CD4-positive, alpha-beta T cell treated with Interleukin-10 for 1 hour (primary cell): ENCODE measurements around the gene NGEF.
"Not testable (repeated sequence)": the region's sequence is repeated elsewhere in the genome, so short reads cannot be mapped to it uniquely, and the experiment has no call there.

Source experiments
- DNase-seq: peaks from one replicate; pipeline ENCODE4 v3.0.0-alpha.2; 2020

NGEF gene

DNA sequence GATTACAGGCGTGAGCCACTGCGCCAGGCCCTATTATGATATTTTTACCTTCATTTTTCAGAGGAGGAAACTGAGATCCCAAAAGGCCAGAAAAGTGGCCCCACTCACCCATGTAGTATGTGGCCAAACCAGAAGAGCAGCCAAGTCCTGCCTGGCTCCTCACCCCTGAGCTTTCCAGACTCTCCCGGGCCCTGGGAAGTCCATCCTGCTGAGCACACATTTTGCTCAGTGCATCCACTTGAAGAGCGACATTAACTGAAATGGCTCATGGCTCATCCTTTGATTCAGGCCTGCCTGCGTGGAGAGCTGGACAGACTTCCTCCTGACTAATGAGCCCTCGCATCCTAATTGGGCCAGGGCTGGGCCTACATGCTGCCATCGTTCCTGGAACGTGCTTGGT is 9.5 kb upstream of the NGEF start:
- DNase-seq, result no peak

- no peak for DNase-seq
These were observed 8.7 kb upstream of the NGEF start for GRCh38 chr2:233021771-233022170.

GRCh38 chr2:233020454-233020853 is 7.4 kb upstream of the NGEF start:
- no peak for DNase-seq

GRCh38 chr2:233019610-233020009 is 6.6 kb upstream of the NGEF start:
- DNase-seq, result not testable (repeated sequence)

- DNase-seq, result no peak
These were observed 4.9 kb upstream of the NGEF start for GRCh38 chr2:233017947-233018346.

- DNase-seq, result no peak
These were observed 2.1 kb upstream of the NGEF start for GRCh38 chr2:233015019-233015645.

DNA sequence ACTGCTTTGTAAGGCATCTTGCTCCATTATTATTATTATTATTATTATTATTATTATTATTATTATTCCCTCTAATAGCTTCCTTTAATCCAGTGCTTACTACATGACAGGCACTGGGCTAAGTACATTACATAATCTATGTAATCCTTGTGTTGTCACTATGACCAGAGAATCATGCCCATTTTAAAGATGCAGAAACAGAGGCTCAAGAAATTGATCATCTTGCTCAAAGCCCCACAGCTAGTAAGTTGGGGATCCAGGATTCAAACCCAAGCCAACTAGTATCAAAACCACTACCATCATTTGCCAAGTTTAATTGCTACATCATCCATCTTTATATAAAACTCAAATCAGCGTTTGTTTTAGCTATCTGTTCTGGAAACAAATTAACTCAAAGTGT is 594 bp upstream of the NGEF start:
- no peak for DNase-seq

- DNase-seq, result no peak
These were observed 620 bp downstream of the NGEF start for GRCh38 chr2:233012301-233012971.

- DNase-seq, result no peak
These were observed 1.3 kb downstream of the NGEF start for GRCh38 chr2:233011702-233012131.

GRCh38 chr2:233011268-233011650 is 1.8 kb downstream of the NGEF start:
- no peak for DNase-seq

GRCh38 chr2:233010569-233011267 is 2.3 kb downstream of the NGEF start:
- DNase-seq, result no peak

- DNase-seq, result no peak
These were observed 3.4 kb downstream of the NGEF start for GRCh38 chr2:233009661-233010060.

GRCh38 chr2:233007739-233008138 is 5.3 kb downstream of the NGEF start:
- DNase-seq, result no peak

DNA sequence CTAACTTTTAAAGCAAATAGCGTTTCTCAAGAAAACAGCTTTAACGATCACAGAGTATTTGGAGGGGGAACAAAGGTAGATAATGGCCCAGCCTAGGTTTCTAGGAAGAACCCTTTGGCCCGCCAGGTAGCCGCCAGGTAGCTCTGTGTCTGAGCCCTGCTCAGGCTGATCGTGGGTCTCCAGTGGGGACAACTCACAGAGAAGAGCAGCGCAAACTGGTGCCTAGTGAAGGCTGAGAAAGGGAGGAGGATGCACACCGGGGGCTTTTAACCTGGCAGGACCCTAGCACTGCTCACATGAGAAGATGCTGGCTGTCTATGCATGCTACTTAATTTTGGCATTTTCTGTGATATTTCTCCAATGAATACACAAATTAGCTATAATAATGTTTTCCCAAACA is 5.8 kb downstream of the NGEF start:
- DNase-seq, result no peak

GRCh38 chr2:233006648-233007047 is 6.4 kb downstream of the NGEF start:
- DNase-seq, result no peak

DNA sequence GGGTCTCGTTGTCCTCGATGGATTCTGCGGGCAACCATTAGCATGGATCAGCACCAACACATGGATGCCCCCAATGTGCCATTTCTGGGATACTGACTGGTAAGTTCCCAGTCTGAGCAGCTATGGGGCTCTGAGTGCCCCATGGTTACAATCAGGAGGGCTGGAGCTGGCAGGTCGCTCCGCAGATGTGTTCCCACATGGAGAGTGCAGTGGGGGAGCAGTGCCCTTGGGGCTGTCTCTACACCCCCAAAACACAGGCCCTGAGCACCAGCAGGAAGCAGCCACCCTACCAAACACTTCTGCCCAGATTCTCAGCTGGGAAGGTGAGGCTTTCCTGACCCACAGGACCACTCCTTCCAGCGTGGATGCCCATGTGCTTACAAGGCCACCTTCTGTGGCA is 8.0 kb downstream of the NGEF start:
- no peak for DNase-seq

DNA sequence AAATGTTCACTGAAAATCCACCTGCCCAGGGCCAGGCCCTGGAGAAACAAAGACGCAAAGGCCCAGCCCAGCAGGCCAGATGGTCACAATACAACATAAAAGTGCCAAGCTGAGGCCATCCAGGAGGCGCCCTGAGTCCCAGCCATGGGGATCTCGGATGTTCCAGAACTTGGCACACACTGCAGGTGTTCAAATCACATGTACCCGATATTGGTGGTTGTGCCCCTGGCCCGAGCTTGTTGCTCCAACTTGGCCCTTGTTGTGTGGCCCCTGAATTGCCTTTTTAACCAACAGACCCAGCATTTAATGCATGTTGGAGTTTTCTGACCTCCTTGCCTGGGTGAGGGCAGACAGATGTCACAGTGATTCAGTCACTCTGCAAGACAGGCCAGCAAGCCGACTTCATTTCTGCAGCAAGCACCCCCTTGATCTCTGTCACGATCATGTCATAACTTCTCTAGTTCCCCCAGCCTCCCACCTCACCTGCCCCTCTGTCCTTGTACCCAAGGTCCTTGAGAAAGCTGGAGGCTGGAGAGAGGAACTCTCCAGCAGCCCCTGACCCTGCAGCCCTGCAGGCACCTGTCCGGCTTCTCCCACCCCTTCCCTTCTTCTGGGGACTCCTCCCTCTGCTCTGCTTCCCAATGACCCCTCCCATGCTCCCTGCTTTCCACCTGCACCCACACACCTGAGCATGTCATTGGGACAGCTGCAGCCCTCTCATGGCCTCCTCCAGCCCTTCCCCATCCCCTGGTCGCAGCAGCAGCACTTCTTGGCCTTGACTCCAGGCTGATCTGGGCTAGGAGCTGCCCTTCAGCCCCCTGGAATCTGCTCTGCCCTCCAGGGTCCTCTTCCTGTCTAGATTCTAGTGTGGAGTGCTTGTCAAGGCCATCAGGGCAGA is 9.1 kb downstream of the NGEF start:
- DNase-seq, result no peak

DNA sequence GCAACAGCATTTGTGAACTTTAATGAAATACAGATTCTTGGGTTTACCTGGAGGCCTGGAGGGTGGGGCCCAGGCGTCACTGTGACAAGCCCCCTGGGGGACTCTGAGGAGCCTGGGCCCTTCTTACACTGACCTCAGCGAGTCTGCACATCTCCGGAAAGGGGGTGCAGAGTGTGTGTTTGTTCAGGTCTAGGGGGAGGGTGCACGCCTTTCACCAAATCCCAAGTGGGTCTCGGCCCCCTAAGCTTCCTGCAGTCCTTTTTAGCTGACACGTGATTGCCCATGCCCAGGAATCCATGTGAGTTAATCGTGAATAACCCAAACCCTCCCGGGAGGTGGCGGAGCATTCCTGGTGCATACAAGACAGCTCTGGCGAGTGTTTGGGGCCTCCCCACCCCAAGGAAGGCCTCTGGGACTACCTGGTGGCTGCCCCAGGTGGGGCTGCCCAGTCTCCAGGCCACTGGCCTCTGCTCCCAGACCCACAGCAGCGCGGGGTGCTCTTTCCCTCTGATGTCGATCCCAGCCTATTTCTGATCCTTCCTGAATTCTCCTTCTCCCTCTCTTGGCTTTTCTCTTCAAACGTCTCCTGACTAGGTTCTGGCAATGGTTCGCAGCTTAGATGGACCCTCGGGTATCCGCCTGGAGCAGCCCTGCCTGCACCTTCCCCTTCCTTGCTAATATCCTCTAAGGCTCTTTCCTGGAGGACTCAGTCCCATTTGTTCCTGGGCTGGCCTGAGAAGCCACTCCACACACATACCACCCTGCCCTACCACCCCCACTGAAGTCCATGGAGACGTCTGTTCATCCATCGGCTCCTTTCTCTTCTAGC is 10.0 kb downstream of the NGEF start:
- DNase-seq, result no peak

DNA sequence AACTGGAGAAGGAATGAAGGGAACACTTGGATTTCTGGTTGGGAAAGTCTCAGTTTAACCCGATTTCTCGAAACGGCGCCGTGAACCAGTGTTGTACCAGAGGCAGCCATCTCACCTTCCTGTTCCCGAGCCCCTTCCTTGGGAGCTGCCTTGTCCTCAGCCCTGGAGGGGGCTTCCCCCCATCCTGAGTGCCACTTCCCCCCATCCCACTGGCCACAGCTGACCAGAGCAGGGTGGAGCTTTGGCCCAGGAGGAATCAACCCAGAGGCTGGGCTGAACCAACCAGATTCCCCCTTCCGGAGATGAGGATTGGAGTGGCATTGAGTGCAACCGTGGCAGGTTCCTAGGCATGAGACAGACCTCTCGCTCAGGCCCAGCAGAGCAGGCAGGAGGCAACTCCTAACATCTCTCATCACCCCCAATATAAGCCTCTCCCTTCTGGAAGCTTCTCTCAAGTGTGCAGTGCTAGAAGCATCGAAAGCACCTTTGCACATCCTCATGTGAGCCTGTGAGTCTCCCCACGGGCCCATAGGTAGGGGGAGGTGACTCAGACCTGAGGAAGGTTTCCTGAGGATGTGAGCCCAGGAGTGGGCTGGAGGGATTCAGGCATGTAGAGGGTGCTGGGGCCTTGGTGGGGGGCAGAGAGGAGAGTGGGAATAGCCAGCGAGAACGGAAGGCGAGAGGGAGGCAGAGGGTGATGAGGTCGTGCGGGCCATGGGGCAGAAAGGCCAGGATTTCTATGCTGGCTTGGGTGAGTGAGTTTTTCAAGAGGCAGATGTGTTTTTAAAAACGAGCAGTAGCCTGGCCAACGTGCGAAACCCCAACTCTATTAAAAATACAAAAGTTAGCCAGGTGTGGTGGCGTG is 11.9 kb downstream of the NGEF start:
- no peak for DNase-seq

DNA sequence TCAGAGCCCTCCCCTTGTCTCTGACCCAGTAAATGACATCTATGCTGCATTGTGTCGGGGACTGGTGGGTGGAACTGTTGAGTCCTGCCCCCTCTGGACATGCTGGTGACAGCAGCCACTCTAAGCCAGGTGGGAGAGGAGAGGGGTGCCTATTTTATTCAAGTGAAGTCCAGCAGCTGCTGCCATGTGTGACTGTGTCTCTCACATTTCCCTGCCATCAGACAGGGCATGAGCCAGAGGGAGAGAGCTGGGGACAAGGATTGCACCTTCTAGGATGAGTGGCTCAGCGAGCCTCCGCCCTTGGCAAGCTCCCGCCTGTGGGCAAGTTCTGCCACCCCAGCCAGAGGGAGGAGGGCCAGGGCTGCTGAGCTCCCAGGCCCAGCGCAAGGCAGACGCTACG is 13.7 kb downstream of the NGEF start:
- DNase-seq, result no peak

DNA sequence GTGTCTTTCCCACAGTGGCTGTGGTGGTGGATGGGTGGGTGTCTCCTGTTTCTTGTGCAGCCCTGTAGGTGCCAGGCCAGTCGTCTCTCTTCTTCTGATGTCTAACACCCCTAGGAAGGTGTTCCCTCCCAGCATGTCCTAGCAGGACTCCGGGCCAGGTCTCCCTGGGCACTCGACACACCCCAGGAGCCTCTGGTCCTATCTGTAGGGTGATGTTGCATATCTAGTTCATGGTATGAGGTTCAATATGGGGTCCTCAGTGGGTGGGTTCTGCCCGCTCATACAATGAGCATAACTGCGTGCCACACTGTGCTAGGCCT is 14.4 kb downstream of the NGEF start:
- no peak for DNase-seq
